ENCODE measurements around the gene PLXNA4. TPM values are rescaled to one million over a fixed set of nuclear protein-coding genes. Genes with fewer than 3 reads are reported as not detected.

The PLXNA4 gene
- total and polyA plus RNA-seq, 4 donors: 0.04 to 1.1 (median 0.41) TPM

GRCh38 chr7:132461032-132461592, 115.2 kb downstream of the PLXNA4 start:
- TF ChIP-seq ZBTB33 (IDR thresholded peaks at IDR 0.05) (no peak), TAF1 (conservative IDR thresholded peaks at IDR 0.05) (no peak), EGR1 (IDR thresholded peaks at IDR 0.05; ENCODE audit: low read depth in 2 of 2) (no peak), SP1 (IDR thresholded peaks at IDR 0.05) (no peak), GABPA (IDR thresholded peaks at IDR 0.05 in 1 of 2, conservative IDR thresholded peaks at IDR 0.05 in 1 of 2) (no peak), YY1 (IDR thresholded peaks at IDR 0.05) (no peak), RXRA (IDR thresholded peaks at IDR 0.05) (no peak)
- no peak for DNase-seq (ENCODE audit: low spot score)
- 60% methylated on average over 2 of the region's 2 CpGs for WGBS
- Histone ChIP-seq H3K27ac (ENCODE audit: low read depth in 1 of 2, low read length in 2 of 2) (no peak overlapping the region), H3K36me3 (ENCODE audit: control insufficient read depth in 4 of 4, insufficient read depth in 3 of 4, low read depth in 1 of 4, low read length in 3 of 4) (no peaks in the 10 kb centered on the region), H3K4me3 (ENCODE audit: low read depth in 1 of 3, low read length in 3 of 3) (no peak overlapping the region), H3K9me3 (ENCODE audit: control insufficient read depth in 4 of 4, low read length in 3 of 4) (no peaks in the 10 kb centered on the region), H3K4me1 (ENCODE audit: control insufficient read depth in 4 of 4, insufficient read depth in 4 of 4, low read length in 3 of 4) (no peaks in the 10 kb centered on the region), H3K9ac (ENCODE audit: low read depth in 1 of 2, low read length in 2 of 2) (no peak overlapping the region), H3K27me3 (ENCODE audit: control insufficient read depth in 4 of 4, insufficient read depth in 4 of 4, low read length in 3 of 4) (no peaks in the 10 kb centered on the region)

- Histone ChIP-seq H3K9me3 (ENCODE audit: control insufficient read depth in 4 of 4, low read length in 3 of 4) (no peaks in the 10 kb centered on the region), H3K36me3 (ENCODE audit: control insufficient read depth in 4 of 4, insufficient read depth in 3 of 4, low read depth in 1 of 4, low read length in 3 of 4) (no peaks in the 10 kb centered on the region), H3K4me1 (ENCODE audit: control insufficient read depth in 4 of 4, insufficient read depth in 4 of 4, low read length in 3 of 4) (no peaks in the 10 kb centered on the region), H3K27ac (ENCODE audit: low read depth in 1 of 2, low read length in 2 of 2) (no peak overlapping the region), H3K4me3 (ENCODE audit: low read depth in 1 of 3, low read length in 3 of 3) (no peak overlapping the region), H3K27me3 (ENCODE audit: control insufficient read depth in 4 of 4, insufficient read depth in 4 of 4, low read length in 3 of 4) (no peaks in the 10 kb centered on the region), H3K9ac (ENCODE audit: low read depth in 1 of 2, low read length in 2 of 2) (no peak overlapping the region)
- no peak for TF ChIP-seq TAF1 (conservative IDR thresholded peaks at IDR 0.05)
- TF ChIP-seq HNF4G (IDR thresholded peaks at IDR 0.05): no peak
- TF ChIP-seq REST (IDR thresholded peaks at IDR 0.05): no peak
- TF ChIP-seq YY1 (IDR thresholded peaks at IDR 0.05): no peak
- TF ChIP-seq FOXA1 (IDR thresholded peaks at IDR 0.05): no peak
- no peak for TF ChIP-seq GABPA (IDR thresholded peaks at IDR 0.05 in 1 of 2, conservative IDR thresholded peaks at IDR 0.05 in 1 of 2)
- TF ChIP-seq SP1 (IDR thresholded peaks at IDR 0.05): no peak
- no peak for TF ChIP-seq NR2F2 (IDR thresholded peaks at IDR 0.05)
- TF ChIP-seq MAX (IDR thresholded peaks at IDR 0.05): no peak
- no peak for TF ChIP-seq ZBTB33 (IDR thresholded peaks at IDR 0.05)
- TF ChIP-seq RXRA (IDR thresholded peaks at IDR 0.05): no peak
- no peak for TF ChIP-seq EGR1 (IDR thresholded peaks at IDR 0.05; ENCODE audit: low read depth in 2 of 2)
- TF ChIP-seq RAD21 (IDR thresholded peaks at IDR 0.05): no peak
- TF ChIP-seq CTCF (IDR thresholded peaks at IDR 0.05; ENCODE audit: low read depth, low read length, missing input control): no peak
- TF ChIP-seq ATF3 (IDR thresholded peaks at IDR 0.05): no peak
- no peak for TF ChIP-seq FOXA2 (IDR thresholded peaks at IDR 0.05)
- TF ChIP-seq HNF4A (conservative IDR thresholded peaks at IDR 0.05): no peak
- no peak for TF ChIP-seq JUND (IDR thresholded peaks at IDR 0.05)
- no peak for DNase-seq (ENCODE audit: low spot score)
- WGBS: 90% methylated on average over 10 of the region's 10 CpGs
Measured at GRCh38 chr7:132458729-132459128, 117.5 kb downstream of the PLXNA4 start.
